OCI-LY7 (cell line): ENCODE results near the gene ZNF804A.

Experiments used
- CTCF ChIP-seq: fragments of 200-600 bp; sonication (generic); conservative IDR thresholded peaks from 2 replicates; pipeline ENCODE4 v1.5.1; 2014; ENCODE audit warnings: mild to moderate bottlenecking, antibody characterized with exemption, low read length, moderate library complexity, mixed read lengths
- EZH2phosphoT487 ChIP-seq: fragments of 200-600 bp; sonication (generic); IDR thresholded peaks from 2 replicates; pipeline ENCODE4 v1.6.1; 2018; ENCODE audit warnings: low read depth, borderline replicate concordance, mild to moderate bottlenecking, mixed run types, antibody characterized with exemption, low read length, moderate library complexity, mixed read lengths

GRCh38 chr2:184830531-184830930, 232.2 kb downstream of the ZNF804A start:
- TF ChIP-seq CTCF (no peak), EZH2phosphoT487 (no peak)
